PC-9 (cell line): Measurements from ENCODE around the gene TUT4. TPM values are rescaled to one million over a fixed set of nuclear protein-coding genes. Genes with fewer than 3 reads are reported as not detected.

ENCODE experiments used
- BruUV-seq: library from RNA; stranded (reverse); fragments of 400-500 nt; replicated peaks from 2 replicates; lab custom pipeline; 2021; lab: Mats Ljungman, UMichigan
- CTCF ChIA-PET: fragments of 300-600 bp; sonication (Branson Sonifier 250); formaldehyde crosslinking; loops from one replicate; lab custom pipeline; 2022; ENCODE audit warnings: antibody characterized with exemption; lab: Charles Lee
- POLR2A ChIA-PET: fragments of 300-600 bp; sonication (Branson Sonifier 250); formaldehyde crosslinking; loops from one replicate; lab custom pipeline; 2022; ENCODE audit warnings: antibody characterized with exemption; ENCODE audit not compliant: unreplicated experiment; lab: Charles Lee
- DNase-seq, 2 experiments: peaks; one replicate each; pipeline versions ENCODE4 v3.0.0 to v3.0.0-alpha.2; 2015 to 2022; ENCODE audit warnings: mixed read lengths in 1 of 2
- H2AFZ ChIP-seq: fragments of 200-600 bp; sonication (generic); 2 replicates; pipeline ENCODE4 v1.8.1; 2017; ENCODE audit warnings: antibody characterized with exemption
- H3F3A ChIP-seq: fragments of 200-600 bp; sonication (generic); 2 replicates; pipeline ENCODE4 v1.8.1; 2017; ENCODE audit warnings: antibody characterized with exemption, mild to moderate bottlenecking, low read depth; ENCODE audit not compliant: insufficient read depth
- H3K27ac ChIP-seq: fragments of 200-600 bp; sonication (generic); 2 replicates; pipeline ENCODE4 v1.6.1; 2016; ENCODE audit warnings: mixed run types
- H3K27me3 ChIP-seq: fragments of 200-600 bp; sonication (generic); 2 replicates; pipeline ENCODE4 v1.6.1; 2016; ENCODE audit warnings: low read depth, mixed run types; ENCODE audit not compliant: insufficient read depth
- H3K36me3 ChIP-seq: fragments of 200-600 bp; sonication (generic); 2 replicates; pipeline ENCODE4 v1.6.1; 2016; ENCODE audit warnings: low read depth, mixed run types
- H3K4me1 ChIP-seq: fragments of 200-600 bp; sonication (generic); replicated peaks from 2 replicates; pipeline ENCODE4 v1.6.1; 2016; ENCODE audit warnings: mixed run types; ENCODE audit not compliant: insufficient read depth
- H3K4me2 ChIP-seq: fragments of 200-600 bp; sonication (generic); 2 replicates; pipeline ENCODE4 v1.6.1; 2017; ENCODE audit warnings: mixed run types
- H3K4me3 ChIP-seq: fragments of 200-600 bp; sonication (generic); 2 replicates; pipeline ENCODE4 v1.6.1; 2016; ENCODE audit warnings: mixed run types
- H3K79me2 ChIP-seq: fragments of 200-600 bp; sonication (generic); 2 replicates; pipeline ENCODE4 v1.6.1; 2017; ENCODE audit warnings: low read depth, mixed run types
- H3K9me2 ChIP-seq: fragments of 200-600 bp; sonication (generic); 2 replicates; pipeline ENCODE4 v1.8.1; 2017; ENCODE audit warnings: mild to moderate bottlenecking; ENCODE audit not compliant: insufficient read depth
- H3K9me3 ChIP-seq: fragments of 200-600 bp; sonication (generic); 2 replicates; pipeline ENCODE4 v1.8.1; 2016; ENCODE audit warnings: low read depth; ENCODE audit not compliant: insufficient read depth
- H4K20me1 ChIP-seq: fragments of 200-600 bp; sonication (generic); 2 replicates; pipeline ENCODE4 v1.8.1; 2017; ENCODE audit not compliant: insufficient read depth
- CTCF ChIP-seq: fragments of 200-600 bp; sonication (generic); conservative IDR thresholded peaks from 2 replicates; pipeline ENCODE4 v1.6.1; 2017; ENCODE audit warnings: mixed run types, antibody characterized with exemption, mild to moderate bottlenecking, moderate library complexity
- EZH2 ChIP-seq: fragments of 200-600 bp; sonication (generic); IDR thresholded peaks from 2 replicates; pipeline ENCODE4 v1.8.0; 2017; ENCODE audit warnings: antibody characterized with exemption, low read depth
- intact Hi-C: fragments of 100-400 bp; cut with micrococcal nuclease; formaldehyde crosslinking; loops from one replicate; pipeline ENCODE4 v1.10.0; 2022; ENCODE audit not compliant: unreplicated experiment
- total RNA-seq: library from RNA; stranded (reverse); gene quantifications from 2 replicates; pipeline ENCODE4 v1.2.3, GENCODE V29; 2021

TUT4 gene
- total RNA-seq, 1 experiment from 2014 or later = 78.3 TPM

- Histone ChIP-seq H2AFZ (no peak overlapping the region), H3K9me3 (peaks cover 16% of the 10 kb centered on the region), H3K27me3 (no peaks in the 10 kb centered on the region), H3K27ac (no peak overlapping the region), H4K20me1 (peaks cover 5% of the 10 kb centered on the region), H3K36me3 (peaks cover 5% of the 10 kb centered on the region; the same call in 1 of the 2 replicates), H3F3A (no peaks in the 10 kb centered on the region), H3K9me2 (no peaks in the 10 kb centered on the region), H3K79me2 (peaks cover 96% of the 10 kb centered on the region), H3K4me1 (0 out of 2 replicates have a peak, but pooled peaks cover 4% of the 10 kb centered on the region), H3K4me3 (no peak overlapping the region), H3K4me2 (no peak overlapping the region)
- DNase-seq = no peak
- TF ChIP-seq CTCF (no peak), EZH2 (no peak)
- no TSS peak for BruUV-seq
- ChIA-PET POLR2A (interaction anchor here (0.6 kb wide), 1 partner anchor 8 kb away, joined by 11 read pairs; the partner anchor contains the start of gene TUT4), CTCF (interaction anchor here (0.7 kb wide), 1 partner anchor 115 kb away, joined by 11 read pairs; no protein-coding TSS in a partner anchor)
- intact Hi-C loops = no loop called here
Measured at GRCh38 chr1:52544665-52545525, 8.0 kb downstream of the TUT4 start.

GRCh38 chr1:52542085-52542688 is 10.7 kb downstream of the TUT4 start:
- no peak overlapping the region for H2AFZ ChIP-seq
- intact Hi-C loops = no loop called here
- H3K4me1 ChIP-seq = no peaks in the 10 kb centered on the region
- peaks cover 16% of the 10 kb centered on the region for H3K9me3 ChIP-seq
- H3F3A ChIP-seq = no peaks in the 10 kb centered on the region
- BruUV-seq = no TSS peak
- TF ChIP-seq CTCF = no peak
- TF ChIP-seq EZH2 = no peak
- no peaks in the 10 kb centered on the region for H3K9me2 ChIP-seq
- H3K4me2 ChIP-seq = no peak overlapping the region
- ChIA-PET CTCF (no interaction called here), POLR2A (no interaction called here)
- H3K36me3 ChIP-seq = peaks cover 5% of the 10 kb centered on the region; the same call in 1 of the 2 replicates
- H3K27ac ChIP-seq = no peak overlapping the region
- no peaks in the 10 kb centered on the region for H3K27me3 ChIP-seq
- DNase-seq = no peak
- peaks cover 95% of the 10 kb centered on the region for H3K79me2 ChIP-seq
- peaks cover 6% of the 10 kb centered on the region for H4K20me1 ChIP-seq
- no peak overlapping the region for H3K4me3 ChIP-seq

GRCh38 chr1:52534928-52535764 is 17.7 kb downstream of the TUT4 start:
- Histone ChIP-seq H3K9me2 (no peaks in the 10 kb centered on the region), H3K9me3 (no peaks in the 10 kb centered on the region), H4K20me1 (peaks cover 24% of the 10 kb centered on the region), H3K4me3 (no peak overlapping the region), H3K27me3 (no peaks in the 10 kb centered on the region), H3K36me3 (no peaks in the 10 kb centered on the region), H3K79me2 (peaks cover 81% of the 10 kb centered on the region), H3K4me2 (no peak overlapping the region), H3K4me1 (no peaks in the 10 kb centered on the region), H2AFZ (no peak overlapping the region), H3F3A (no peaks in the 10 kb centered on the region), H3K27ac (no peak overlapping the region)
- TF ChIP-seq CTCF (no peak), EZH2 (no peak)
- DNase-seq = no peak
- POLR2A ChIA-PET = no interaction called here
- CTCF ChIA-PET = no interaction called here
- no TSS peak for BruUV-seq
- intact Hi-C loops = no loop called here
